ENCODE results near the gene DAO. TPM values are rescaled to one million over a fixed set of nuclear protein-coding genes. Genes with fewer than 3 reads are reported as not detected.

Gene DAO
- total RNA-seq, 4 donors from 2014 or later, result not detected

DNA sequence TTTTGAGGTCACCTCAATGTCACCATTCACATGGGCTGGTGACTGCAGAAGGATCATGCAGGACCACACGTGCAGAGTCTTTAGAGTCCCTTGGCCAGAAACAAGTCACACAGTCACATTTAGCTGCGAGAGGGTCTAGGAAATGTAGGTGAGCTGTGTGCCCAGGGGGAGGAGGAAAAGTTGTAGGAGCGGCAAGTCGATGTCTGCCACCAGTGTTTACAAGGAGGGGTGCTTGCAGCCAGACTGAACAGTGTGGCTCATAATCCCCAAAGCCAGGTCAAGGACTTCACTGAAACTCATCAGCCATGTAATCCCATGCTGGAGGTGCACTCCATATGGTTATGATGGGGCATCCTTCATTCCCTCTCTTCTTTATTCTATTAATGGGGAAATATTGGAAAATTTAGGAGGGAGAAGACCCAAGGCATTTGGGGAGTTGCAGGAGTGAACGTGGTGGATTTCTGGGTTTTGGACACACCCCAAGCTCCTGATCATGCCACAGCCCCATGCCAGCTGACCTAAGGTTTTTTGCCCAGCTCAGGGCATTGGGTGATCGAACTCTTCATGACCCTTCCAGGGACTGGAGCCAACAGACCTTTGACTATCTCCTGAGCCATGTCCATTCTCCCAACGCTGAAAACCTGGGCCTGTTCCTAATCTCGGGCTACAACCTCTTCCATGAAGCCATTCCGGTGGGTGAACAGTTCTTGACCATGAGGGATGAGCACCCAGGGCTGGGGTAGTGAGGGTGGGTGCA is 7.2 kb downstream of the DAO start:
- no peaks in the 10 kb centered on the region for H3K36me3 ChIP-seq
- TF ChIP-seq POLR2A (IDR thresholded peaks at IDR 0.05), result no peak
- TF ChIP-seq, protein P1, sequence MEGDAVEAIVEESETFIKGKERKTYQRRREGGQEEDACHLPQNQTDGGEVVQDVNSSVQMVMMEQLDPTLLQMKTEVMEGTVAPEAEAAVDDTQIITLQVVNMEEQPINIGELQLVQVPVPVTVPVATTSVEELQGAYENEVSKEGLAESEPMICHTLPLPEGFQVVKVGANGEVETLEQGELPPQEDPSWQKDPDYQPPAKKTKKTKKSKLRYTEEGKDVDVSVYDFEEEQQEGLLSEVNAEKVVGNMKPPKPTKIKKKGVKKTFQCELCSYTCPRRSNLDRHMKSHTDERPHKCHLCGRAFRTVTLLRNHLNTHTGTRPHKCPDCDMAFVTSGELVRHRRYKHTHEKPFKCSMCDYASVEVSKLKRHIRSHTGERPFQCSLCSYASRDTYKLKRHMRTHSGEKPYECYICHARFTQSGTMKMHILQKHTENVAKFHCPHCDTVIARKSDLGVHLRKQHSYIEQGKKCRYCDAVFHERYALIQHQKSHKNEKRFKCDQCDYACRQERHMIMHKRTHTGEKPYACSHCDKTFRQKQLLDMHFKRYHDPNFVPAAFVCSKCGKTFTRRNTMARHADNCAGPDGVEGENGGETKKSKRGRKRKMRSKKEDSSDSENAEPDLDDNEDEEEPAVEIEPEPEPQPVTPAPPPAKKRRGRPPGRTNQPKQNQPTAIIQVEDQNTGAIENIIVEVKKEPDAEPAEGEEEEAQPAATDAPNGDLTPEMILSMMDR (IDR thresholded peaks at IDR 0.05), result no peak
- no peak for TF ChIP-seq EP300 (IDR thresholded peaks at IDR 0.05)
- DNase-seq (ENCODE audit: low spot score in 2 of 2), result no peak
- peaks cover 0 to 12% (median 0%) of the 10 kb centered on the region in 4 donors for H3K9me3 ChIP-seq
- peaks cover 0 to 4% (median 0%) of the 10 kb centered on the region in 4 donors for H3K4me1 ChIP-seq
- no peak overlapping the region for H3K4me3 ChIP-seq
- H3K27ac ChIP-seq, result no peak overlapping the region
- H3K27me3 ChIP-seq, result no peaks in the 10 kb centered on the region
- WGBS, 2 donors, result 79 to 80% methylated on average over 9 of the region's 9 CpGs

DNA sequence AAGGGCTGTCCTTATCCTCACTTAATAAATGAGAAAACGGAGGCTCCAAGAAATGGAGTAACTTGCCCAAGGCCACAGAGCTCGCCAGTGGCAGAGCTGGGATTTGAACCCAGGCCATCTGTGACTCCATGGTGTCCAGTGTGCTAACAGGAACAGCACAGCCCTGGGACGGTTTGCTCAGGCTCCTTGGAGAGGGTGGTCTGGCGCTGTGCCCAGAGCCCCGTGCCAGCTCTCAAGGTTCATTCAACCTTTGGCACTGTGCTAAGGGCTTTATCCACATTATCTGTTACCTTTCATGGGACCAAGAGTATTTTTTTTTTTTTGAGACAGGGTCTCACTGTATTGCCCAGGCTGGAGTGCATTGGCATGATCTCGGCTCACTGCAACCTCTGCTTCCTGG is 8.1 kb downstream of the DAO start:
- no peaks in the 10 kb centered on the region for H3K27me3 ChIP-seq
- WGBS, 2 donors, result 63 to 65% methylated on average over 6 of the region's 6 CpGs
- peaks cover 0 to 12% (median 0%) of the 10 kb centered on the region in 4 donors for H3K9me3 ChIP-seq
- H3K27ac ChIP-seq, result no peak overlapping the region
- H3K4me1 ChIP-seq, result peaks cover 0 to 4% (median 0%) of the 10 kb centered on the region in 4 donors
- DNase-seq (ENCODE audit: low spot score in 2 of 2), result no peak
- H3K4me3 ChIP-seq, result no peak overlapping the region
- TF ChIP-seq, protein P1 (IDR thresholded peaks at IDR 0.05), result no peak
- no peak for TF ChIP-seq POLR2A (IDR thresholded peaks at IDR 0.05)
- no peak for TF ChIP-seq EP300 (IDR thresholded peaks at IDR 0.05)
- H3K36me3 ChIP-seq, result no peaks in the 10 kb centered on the region

DNA sequence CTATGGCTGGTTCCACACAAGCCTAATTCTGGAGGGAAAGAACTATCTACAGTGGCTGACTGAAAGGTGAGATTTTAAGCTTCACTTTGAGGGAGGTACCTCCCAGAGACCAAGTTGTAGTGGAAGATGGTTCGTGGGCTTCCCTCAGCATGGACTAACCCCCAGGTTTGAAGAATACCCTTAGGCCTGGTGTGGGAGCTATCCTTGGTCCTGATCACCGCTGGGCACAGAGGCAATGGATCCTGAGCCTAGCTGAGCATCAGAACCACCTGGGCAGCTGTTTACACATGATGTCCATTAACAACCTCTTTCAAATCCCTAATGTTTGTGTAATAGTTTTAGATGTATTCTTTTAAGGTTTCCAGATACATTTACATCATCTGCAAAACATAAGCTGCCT is 10.3 kb downstream of the DAO start:
- H3K27me3 ChIP-seq, result no peaks in the 10 kb centered on the region
- H3K4me1 ChIP-seq, result no peaks in the 10 kb centered on the region
- no peak for DNase-seq (ENCODE audit: low spot score in 2 of 2)
- no peaks in the 10 kb centered on the region for H3K36me3 ChIP-seq
- no peak overlapping the region for H3K4me3 ChIP-seq
- H3K9me3 ChIP-seq, result peaks cover 0 to 12% (median 0%) of the 10 kb centered on the region in 4 donors
- H3K27ac ChIP-seq, result no peak overlapping the region
- 73 to 80% methylated on average over 2 of the region's 2 CpGs for WGBS, 2 donors
- no peak for TF ChIP-seq POLR2A (IDR thresholded peaks at IDR 0.05)
- no peak for TF ChIP-seq EP300 (IDR thresholded peaks at IDR 0.05)
- TF ChIP-seq, protein P1 (IDR thresholded peaks at IDR 0.05), result no peak

DNA sequence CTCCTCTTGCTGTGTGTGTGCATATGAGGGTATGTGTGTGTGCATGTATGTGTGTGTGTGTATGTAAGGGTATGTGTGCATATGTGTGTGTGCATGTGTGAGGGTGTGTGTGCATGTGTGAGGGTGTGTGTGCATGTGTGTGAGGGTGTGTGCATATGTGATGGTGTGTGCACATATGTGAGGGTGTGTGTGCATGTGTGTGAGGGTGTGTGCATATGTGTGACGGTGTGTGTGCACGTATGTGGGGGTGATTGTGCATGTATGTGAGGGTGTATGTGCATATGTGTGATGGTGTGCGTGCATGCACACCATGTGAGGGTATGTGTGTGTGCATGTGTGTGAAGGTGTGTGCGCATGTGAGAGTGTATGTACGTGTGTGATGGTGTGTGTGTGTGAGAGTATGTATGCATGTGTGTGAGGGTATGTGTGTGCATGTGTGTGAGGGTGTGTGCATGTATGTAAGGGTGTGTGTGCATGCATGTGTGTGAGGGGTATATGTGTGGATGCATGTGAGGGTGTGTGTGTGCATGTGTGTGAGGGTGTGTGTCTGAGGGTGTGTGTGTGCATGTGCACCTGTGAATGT is 15.4 kb downstream of the DAO start:
- peaks cover 0 to 7% (median 0%) of the 10 kb centered on the region in 4 donors for H3K9me3 ChIP-seq
- WGBS, 2 donors, result 79 to 92% methylated on average over 5 of the region's 5 CpGs
- no peaks in the 10 kb centered on the region for H3K36me3 ChIP-seq
- DNase-seq (ENCODE audit: low spot score in 2 of 2), result no peak
- H3K4me1 ChIP-seq, result no peaks in the 10 kb centered on the region
- TF ChIP-seq EP300 (IDR thresholded peaks at IDR 0.05), result no peak
- no peak for TF ChIP-seq POLR2A (IDR thresholded peaks at IDR 0.05)
- TF ChIP-seq, protein P1 (IDR thresholded peaks at IDR 0.05), result no peak
- H3K27me3 ChIP-seq, result no peaks in the 10 kb centered on the region
- H3K27ac ChIP-seq, result no peak overlapping the region
- H3K4me3 ChIP-seq, result no peak overlapping the region

DNA sequence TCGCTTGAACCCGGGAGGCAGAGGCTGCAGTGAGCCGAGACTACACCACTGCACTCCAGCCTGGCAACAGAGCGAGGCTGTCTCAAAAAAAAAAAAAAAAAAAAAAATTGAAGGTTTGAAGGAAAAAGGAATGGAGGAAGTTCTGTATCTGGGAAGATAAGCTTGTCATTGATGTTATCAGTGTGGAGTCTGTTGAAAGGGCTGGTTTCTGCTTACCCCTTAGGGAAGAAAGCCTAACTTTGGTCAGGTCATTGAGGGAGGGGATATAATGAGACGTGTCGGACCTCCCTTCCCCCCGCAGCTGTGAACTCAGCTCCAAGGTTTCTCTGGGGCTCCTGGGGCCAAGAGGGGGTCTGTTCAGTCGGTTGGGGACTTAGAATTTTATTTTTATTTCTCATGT is 16.4 kb downstream of the DAO start:
- H3K4me3 ChIP-seq, result no peak overlapping the region
- no peak for TF ChIP-seq POLR2A (IDR thresholded peaks at IDR 0.05)
- TF ChIP-seq, protein P1 (IDR thresholded peaks at IDR 0.05), result no peak
- TF ChIP-seq EP300 (IDR thresholded peaks at IDR 0.05), result no peak
- DNase-seq (ENCODE audit: low spot score in 2 of 2), result no peak
- H3K9me3 ChIP-seq, result no peaks in the 10 kb centered on the region
- H3K4me1 ChIP-seq, result no peaks in the 10 kb centered on the region
- H3K27ac ChIP-seq, result no peak overlapping the region
- 53 to 56% methylated on average over 8 of the region's 8 CpGs for WGBS, 2 donors
- no peaks in the 10 kb centered on the region for H3K27me3 ChIP-seq
- no peaks in the 10 kb centered on the region for H3K36me3 ChIP-seq
